ENCODE data around the gene DNAH6.

DNAH6 gene

GRCh38 chr2:84807063-84807485, 290.8 kb downstream of the DNAH6 start:
- no peak for DNase-seq

- no peak for DNase-seq
These were observed 292.0 kb downstream of the DNAH6 start for GRCh38 chr2:84808279-84808678.

GRCh38 chr2:84811839-84812431, 295.6 kb downstream of the DNAH6 start:
- DNase-seq: no peak

- no peak for DNase-seq
These were observed 298.8 kb downstream of the DNAH6 start for GRCh38 chr2:84815146-84815545.

- DNase-seq: no peak
These were observed 300.2 kb downstream of the DNAH6 start for GRCh38 chr2:84816426-84817026.

GRCh38 chr2:84817239-84817655, 300.9 kb downstream of the DNAH6 start:
- DNase-seq: no peak

GRCh38 chr2:84821806-84822205, 305.5 kb downstream of the DNAH6 start:
- DNase-seq: no peak

- no peak for DNase-seq
These were observed 306.9 kb downstream of the DNAH6 start for GRCh38 chr2:84823229-84823628.

GRCh38 chr2:84823788-84824187, 307.5 kb downstream of the DNAH6 start:
- DNase-seq: no peak

GRCh38 chr2:84827978-84828575, 311.8 kb downstream of the DNAH6 start:
- no peak for DNase-seq

- DNase-seq: no peak
These were observed 313.4 kb downstream of the DNAH6 start for GRCh38 chr2:84829693-84830092.

GRCh38 chr2:84830095-84830494, 313.8 kb downstream of the DNAH6 start:
- peak; percentile 68 for DNase-seq

GRCh38 chr2:84830758-84831500, 314.6 kb downstream of the DNAH6 start:
- peak; percentile 22 for DNase-seq

- no peak for DNase-seq
These were observed 316.6 kb downstream of the DNAH6 start for GRCh38 chr2:84832772-84833461.

GRCh38 chr2:84833481-84834150, 317.3 kb downstream of the DNAH6 start:
- no peak for DNase-seq

GRCh38 chr2:84836215-84836614, 319.9 kb downstream of the DNAH6 start:
- no peak for DNase-seq

GRCh38 chr2:84838434-84839145, 322.3 kb downstream of the DNAH6 start:
- no peak for DNase-seq

- DNase-seq: no peak
These were observed 323.6 kb downstream of the DNAH6 start for GRCh38 chr2:84839851-84840250.

GRCh38 chr2:84840306-84840705, 324.0 kb downstream of the DNAH6 start:
- peak; percentile 76 for DNase-seq

GRCh38 chr2:84841577-84841976, 325.3 kb downstream of the DNAH6 start:
- no peak for DNase-seq

GRCh38 chr2:84844141-84844540, 327.8 kb downstream of the DNAH6 start:
- DNase-seq: peak; percentile 19

Data from islet precursor cell (in vitro differentiated cells).